Activated naive CD4-positive, alpha-beta T cell treated with anti-CD3 and anti-CD28 coated beads, Interleukin-2, amount 50 U/mL, for 72 hours (primary cell): ENCODE data around the gene APLF. TPM values are rescaled to one million over a fixed set of nuclear protein-coding genes. Genes with fewer than 3 reads are reported as not detected.
"Not testable (repeated sequence)": the region's sequence is repeated elsewhere in the genome, so short reads cannot be mapped to it uniquely, and the experiment has no call there.

Experiments used
- ATAC-seq, 2 donors: fragments of 150-1000 bp; cut with Tn5 transposase; 2 replicates each; pipeline ENCODE4 v1.10.0; 2021; ENCODE audit warnings: mild to moderate bottlenecking in 2 of 2, moderate library complexity in 2 of 2
- DNase-seq, 2 donors: peaks; one replicate each; pipeline ENCODE4 v3.0.0; 2021 to 2022; ENCODE audit warnings: low spot score in 2 of 2
- H3K27ac Mint-ChIP-seq, 2 donors: one replicate each; pipeline ENCODE4 v1.8.0; 2022; ENCODE audit warnings: mild to moderate bottlenecking in 2 of 2, mixed read lengths in 2 of 2
- H3K36me3 Mint-ChIP-seq, 2 donors: one replicate each; pipeline ENCODE4 v1.8.0; 2022; ENCODE audit warnings: mixed read lengths in 2 of 2
- H3K9me3 Mint-ChIP-seq, 2 donors: one replicate each; pipeline ENCODE4 v1.8.0; 2022; ENCODE audit warnings: mixed read lengths in 2 of 2
- total RNA-seq, 2 donors: library from RNA; stranded (reverse); gene quantifications; one replicate each; pipeline ENCODE4 v1.2.3, GENCODE V29; 2022

The APLF gene
- total RNA-seq, 2 donors from 2014 or later, result 2.1 to 2.6 TPM

DNA sequence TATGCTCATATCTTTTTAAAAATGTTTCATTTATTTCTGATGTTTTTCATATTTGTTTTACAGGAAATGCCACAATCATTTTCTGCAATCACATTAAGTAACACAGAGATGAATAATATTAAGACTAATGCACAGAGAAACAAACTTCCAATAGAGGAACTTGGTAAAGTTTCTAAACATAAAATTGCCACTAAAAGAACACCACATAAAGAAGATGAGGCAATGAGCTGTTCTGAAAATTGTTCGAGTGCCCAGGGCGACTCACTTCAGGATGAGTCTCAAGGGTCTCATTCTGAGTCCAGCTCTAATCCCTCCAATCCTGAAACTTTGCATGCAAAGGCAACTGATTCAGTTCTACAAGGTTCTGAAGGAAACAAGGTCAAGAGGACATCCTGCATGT lies 70.4 kb downstream of the APLF start:
- ATAC-seq (peak in 1 of 2 donors; percentile 82), DNase-seq (no peak)
- Mint-ChIP-seq H3K36me3 (no peaks in the 10 kb centered on the region), H3K27ac (no peak overlapping the region), H3K9me3 (no peaks in the 10 kb centered on the region)

DNA sequence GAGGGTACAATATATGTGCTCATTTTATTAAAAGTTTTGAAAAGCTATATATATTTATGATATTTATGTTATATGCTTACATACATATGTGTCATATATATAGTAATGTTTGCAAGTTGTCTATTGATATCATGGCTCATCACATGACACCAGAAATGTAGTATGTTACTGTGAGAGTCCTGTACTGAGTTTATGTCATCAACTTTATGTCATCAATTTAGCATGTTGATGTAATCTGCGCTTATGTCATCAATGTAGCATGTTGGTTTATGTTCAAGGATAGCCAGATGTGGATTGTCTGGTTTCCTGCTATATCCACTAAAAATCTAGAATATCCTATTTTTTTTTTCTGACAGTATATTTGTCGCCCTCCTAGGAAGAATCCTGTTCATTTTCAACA lies 77.4 kb downstream of the APLF start:
- no peak overlapping the region for H3K27ac Mint-ChIP-seq

DNA sequence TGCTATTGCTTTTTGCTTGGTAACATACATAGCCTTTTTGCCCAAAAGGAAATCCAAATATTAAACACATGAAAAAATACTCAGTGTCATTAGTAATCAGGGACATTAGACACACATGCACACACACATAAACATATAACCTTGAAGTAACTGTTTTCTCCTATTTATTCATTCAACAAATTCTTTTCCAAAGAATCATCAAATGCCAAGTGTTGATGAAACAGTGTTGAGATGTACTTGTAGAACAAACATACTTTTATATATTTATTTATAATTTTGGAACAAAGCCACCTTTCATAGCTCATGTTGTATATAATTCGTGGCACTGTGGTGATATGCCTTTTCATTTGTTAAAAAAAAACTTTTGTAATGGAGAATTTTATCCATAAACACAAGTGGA lies 81.0 kb downstream of the APLF start:
- Mint-ChIP-seq H3K9me3 (no peaks in the 10 kb centered on the region), H3K36me3 (no peaks in the 10 kb centered on the region), H3K27ac (no peak overlapping the region)
- no peak for ATAC-seq
- no peak for DNase-seq

More for the DNA sequence above, 77.4 kb downstream of the APLF start:
- ATAC-seq (no peak), DNase-seq (no peak)
- no peaks in the 10 kb centered on the region for H3K36me3 Mint-ChIP-seq
- no peaks in the 10 kb centered on the region for H3K9me3 Mint-ChIP-seq

DNA sequence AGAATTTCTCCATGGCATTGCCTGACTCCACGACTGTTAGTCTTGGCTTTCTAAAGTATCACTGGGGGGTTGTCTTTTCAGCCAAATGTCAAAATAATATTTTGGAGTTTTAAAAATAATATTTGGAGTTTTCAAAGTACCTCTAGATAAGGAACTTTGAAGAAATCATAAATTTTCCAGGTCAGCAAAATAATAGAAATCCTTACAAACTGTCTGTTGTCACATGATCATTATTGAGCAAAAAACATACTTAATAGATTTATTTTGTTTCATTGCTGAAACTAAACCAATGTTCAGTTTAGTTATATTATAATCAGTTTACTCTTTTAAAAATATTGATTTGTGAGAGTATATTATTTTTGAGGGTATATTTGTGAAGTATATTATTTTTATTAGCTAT lies 85.7 kb downstream of the APLF start:
- ATAC-seq, result no peak
- DNase-seq, result no peak
- Mint-ChIP-seq H3K9me3 (no peaks in the 10 kb centered on the region), H3K27ac (no peak overlapping the region), H3K36me3 (no peaks in the 10 kb centered on the region)

DNA sequence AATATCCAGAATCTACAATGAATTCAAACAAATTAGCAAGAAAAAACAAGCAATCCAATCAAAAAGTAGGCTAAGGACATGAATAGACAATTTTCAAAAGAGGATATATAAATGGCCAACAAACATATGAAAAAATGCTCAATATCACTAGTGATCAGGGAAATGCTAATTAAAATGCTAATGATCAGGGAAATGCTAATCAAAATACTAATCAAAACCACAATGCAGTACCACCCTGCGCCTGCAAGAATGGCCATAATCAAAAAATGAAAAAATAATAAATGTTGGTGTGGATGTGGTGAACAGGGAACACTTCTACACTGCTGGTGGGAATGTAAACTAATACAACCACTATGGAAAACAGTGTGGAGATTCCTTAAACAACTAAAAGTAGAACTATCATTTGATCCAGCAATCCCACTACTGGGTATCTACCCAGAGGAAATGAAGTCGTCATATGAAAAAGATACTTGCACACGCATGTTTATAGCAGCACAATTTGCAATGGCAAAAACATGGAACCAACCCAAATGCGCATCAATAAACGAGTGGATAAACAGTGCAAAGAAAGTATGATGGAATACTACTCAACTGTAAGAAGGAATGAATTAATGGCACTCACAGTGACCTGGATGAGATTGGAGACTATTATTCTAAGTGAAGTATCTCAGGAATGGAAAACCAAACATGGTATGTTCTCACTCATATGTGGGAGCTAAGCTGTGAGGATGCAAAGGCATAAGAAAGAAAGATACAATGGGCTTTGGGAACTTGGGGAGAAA lies 88.2 kb downstream of the APLF start:
- H3K36me3 Mint-ChIP-seq, H3K9me3 Mint-ChIP-seq, DNase-seq, ATAC-seq, H3K27ac Mint-ChIP-seq: not testable (repeated sequence)

DNA sequence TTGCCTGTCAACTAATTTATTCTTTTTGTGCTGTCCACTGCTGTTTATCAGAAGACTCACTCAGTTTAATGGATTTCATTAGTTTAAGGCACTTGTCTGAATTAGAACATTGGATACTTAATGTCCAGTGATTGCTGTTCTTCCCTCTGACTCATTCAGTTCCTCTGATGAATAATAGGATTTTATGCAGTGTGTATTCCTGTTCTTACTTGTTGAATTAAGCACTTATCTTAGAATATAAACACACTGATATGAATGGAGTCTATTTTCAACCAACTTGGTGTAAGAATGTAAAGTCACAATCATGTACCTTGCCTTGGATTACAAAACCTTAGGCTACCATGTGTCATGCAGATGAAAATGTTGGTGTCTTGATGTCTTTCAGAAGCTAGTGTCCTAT lies 89.0 kb downstream of the APLF start:
- no peaks in the 10 kb centered on the region for H3K36me3 Mint-ChIP-seq
- H3K9me3 Mint-ChIP-seq, result no peaks in the 10 kb centered on the region
- ATAC-seq (no peak), DNase-seq (no peak)
- no peak overlapping the region for H3K27ac Mint-ChIP-seq

DNA sequence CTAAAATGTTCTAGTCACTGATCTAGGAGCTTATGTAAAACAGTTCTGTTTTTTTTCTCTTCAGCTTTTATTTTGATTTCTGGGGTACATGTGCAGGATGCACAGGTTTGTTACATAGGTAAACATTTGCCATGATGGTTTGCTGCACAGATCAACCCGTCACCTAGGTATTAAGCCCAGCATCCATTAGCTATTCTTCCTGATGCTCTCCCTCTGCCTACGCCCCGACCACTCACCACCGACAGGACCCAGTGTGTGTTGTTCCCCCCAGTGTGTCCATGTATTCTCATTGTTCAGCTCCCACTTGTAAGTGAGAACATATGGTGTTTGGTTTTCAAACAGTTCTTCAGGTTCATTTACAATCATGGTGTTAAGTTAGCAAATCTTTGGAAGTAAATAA lies 91.2 kb downstream of the APLF start:
- no peak for ATAC-seq
- no peaks in the 10 kb centered on the region for H3K36me3 Mint-ChIP-seq
- no peaks in the 10 kb centered on the region for H3K9me3 Mint-ChIP-seq
- DNase-seq, result no peak
- no peak overlapping the region for H3K27ac Mint-ChIP-seq

DNA sequence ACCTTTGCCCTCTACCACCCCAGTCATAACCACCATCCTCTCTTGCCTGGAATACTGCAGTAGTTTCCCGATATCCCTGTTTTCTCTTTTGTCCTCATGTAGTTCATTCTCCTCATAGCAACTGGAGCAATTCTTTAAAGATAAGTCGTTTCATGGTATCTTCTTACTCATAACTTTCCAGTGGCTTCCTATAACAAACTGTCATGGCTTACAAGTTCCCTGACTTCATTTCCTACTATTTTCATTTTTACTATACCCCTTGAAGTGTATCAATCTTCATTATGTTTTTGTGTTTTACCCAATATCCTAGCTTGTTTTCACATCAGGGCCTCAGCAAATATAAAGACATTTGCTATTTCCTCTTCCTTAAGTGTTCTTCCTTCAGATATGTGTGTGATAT lies 92.3 kb downstream of the APLF start:
- no peak for DNase-seq
- ATAC-seq, result peak in 1 of 2 donors; percentile 28
- Mint-ChIP-seq H3K9me3 (no peaks in the 10 kb centered on the region), H3K36me3 (no peaks in the 10 kb centered on the region), H3K27ac (no peak overlapping the region)

DNA sequence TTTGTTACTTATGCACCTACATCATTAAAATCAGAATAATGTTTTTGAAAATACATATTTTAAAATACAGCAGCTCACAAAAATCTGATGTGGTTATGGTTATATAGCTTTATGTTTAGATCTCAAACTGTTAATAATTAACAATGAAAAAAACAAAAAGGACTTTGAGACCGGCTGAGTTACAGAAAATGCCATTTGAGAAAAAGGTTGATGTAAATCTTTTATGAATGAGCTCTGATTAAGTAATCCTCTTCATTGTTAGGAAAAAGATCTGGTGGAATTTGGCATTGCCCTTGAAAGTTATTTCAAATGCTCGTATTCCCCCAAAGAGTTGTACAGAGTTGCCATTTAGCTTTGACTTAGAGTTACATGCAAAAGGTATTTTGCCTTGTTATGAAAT lies 93.2 kb downstream of the APLF start:
- ATAC-seq, result no peak
- DNase-seq, result no peak
- no peak overlapping the region for H3K27ac Mint-ChIP-seq
- H3K9me3 Mint-ChIP-seq, result no peaks in the 10 kb centered on the region
- no peaks in the 10 kb centered on the region for H3K36me3 Mint-ChIP-seq

DNA sequence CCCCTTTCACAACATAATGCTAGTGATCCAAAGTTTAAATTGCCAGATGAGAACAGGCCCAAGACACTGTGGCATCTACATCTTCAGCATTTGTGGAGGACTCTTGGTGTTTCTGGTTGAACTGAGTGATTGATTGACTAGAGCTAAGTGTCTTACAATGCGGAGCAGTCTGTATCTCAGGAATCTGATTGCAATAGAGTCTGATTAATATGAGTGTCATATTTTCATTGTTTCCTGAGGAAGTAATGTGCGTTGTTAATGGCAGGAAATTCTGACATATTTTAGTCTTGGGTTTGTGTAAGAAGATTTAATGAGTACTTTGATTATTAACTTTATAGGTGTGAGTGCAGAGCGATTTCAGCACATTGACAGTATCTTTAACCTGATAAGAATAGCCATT lies 94.0 kb downstream of the APLF start:
- ATAC-seq (no peak), DNase-seq (no peak)
- Mint-ChIP-seq H3K36me3 (no peaks in the 10 kb centered on the region), H3K9me3 (no peaks in the 10 kb centered on the region), H3K27ac (no peak overlapping the region)

DNA sequence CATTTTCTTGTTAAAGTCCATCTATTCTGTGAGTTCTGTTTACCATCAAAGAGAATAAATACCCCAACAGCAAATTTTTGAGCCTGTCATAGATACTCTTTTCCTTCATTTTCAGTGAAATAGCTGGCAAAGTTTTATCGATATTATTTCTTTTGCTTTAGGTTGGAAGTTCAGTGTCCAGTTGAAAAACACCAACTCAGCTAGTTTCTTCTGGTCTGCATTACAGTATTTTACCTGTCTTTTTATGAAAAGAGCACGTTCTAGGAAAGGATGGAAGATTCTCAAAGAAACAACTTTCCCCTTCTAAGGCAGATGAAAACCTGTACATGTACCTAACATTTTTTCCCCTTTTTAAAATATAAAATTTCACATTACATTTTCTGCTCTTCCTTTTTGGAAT lies 95.5 kb downstream of the APLF start:
- Mint-ChIP-seq H3K9me3 (no peaks in the 10 kb centered on the region), H3K36me3 (no peaks in the 10 kb centered on the region), H3K27ac (no peak overlapping the region)
- no peak for DNase-seq
- no peak for ATAC-seq

DNA sequence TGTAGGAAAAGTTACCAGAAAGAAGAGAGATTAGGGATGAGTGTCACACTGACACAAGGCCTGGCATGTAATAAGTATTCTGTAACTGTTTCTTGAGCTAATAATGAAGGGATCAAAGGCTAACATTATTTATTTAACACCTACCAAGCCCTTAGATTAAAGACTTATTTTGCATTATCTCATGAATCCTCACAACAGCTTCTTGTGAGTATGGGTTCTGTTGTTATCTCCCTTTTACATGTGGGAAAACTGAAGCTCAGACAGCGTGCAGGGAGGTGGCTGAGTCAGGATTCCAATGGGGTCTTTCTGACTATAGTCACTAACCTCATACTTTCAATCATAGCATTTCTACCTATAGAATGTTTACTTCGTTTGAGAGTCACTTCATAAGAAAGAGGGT lies 97.0 kb downstream of the APLF start:
- Mint-ChIP-seq H3K9me3 (no peaks in the 10 kb centered on the region), H3K36me3 (no peaks in the 10 kb centered on the region), H3K27ac (no peak overlapping the region)
- ATAC-seq (no peak), DNase-seq (no peak)

DNA sequence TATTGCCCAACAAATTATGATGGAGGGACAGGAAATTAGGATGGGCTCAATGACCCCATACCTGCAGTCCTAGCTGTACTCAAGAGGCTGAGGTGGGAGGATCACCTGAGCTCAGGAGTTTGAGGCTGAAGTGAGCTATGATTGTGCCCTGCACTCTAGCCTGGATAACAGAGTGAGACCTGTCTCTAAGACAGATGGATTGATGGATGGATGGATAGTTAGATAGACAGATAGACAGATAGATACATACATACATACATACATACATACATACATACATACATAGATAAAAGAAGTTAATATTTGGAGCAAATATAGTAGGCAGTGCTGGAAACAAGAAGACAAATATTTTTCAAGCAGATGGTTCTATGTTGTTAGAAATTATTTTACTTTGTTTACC lies 97.9 kb downstream of the APLF start:
- no peak for DNase-seq
- no peaks in the 10 kb centered on the region for H3K36me3 Mint-ChIP-seq
- H3K27ac Mint-ChIP-seq, result no peak overlapping the region
- no peaks in the 10 kb centered on the region for H3K9me3 Mint-ChIP-seq
- no peak for ATAC-seq

DNA sequence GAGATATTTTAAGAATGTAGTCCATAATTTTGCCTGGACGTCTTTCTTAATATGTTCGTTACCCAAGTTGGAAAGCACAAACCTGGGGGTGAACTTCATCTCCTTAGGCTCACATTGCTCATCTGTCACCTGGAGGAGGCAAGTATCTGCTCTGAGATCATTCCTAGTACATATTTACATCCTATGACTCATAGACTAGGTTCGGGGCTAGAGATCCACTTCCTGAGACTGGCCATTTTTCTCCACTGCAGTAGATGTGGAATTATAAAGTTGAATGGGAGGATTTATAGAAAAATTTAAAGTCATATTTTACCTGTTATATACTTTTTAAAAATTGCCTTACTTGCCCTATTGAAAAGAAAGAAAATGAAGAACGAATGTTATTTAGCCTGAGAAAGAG lies 98.5 kb downstream of the APLF start:
- no peak for DNase-seq
- no peak for ATAC-seq
- no peaks in the 10 kb centered on the region for H3K9me3 Mint-ChIP-seq
- no peaks in the 10 kb centered on the region for H3K36me3 Mint-ChIP-seq
- no peak overlapping the region for H3K27ac Mint-ChIP-seq

DNA sequence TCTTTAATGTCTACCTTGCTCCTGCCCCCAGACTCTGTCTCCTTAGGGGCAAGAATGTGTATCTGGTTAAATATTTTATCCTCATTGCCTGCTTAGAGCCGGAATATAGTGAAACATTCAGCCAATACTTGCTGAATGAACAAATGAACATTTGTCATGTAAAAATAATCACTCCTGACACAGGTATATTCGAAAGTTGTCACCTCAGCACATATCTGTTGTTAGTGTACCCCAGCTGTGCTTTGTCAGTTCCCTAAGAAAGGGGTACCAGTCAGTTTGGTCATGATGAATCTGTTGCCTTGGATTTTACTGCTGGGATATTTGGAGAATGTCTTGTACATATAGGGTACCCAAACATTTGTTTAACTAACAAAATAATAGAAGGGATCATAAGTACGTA lies 99.0 kb downstream of the APLF start:
- H3K9me3 Mint-ChIP-seq, result no peaks in the 10 kb centered on the region
- no peak for DNase-seq
- H3K27ac Mint-ChIP-seq, result no peak overlapping the region
- no peaks in the 10 kb centered on the region for H3K36me3 Mint-ChIP-seq
- ATAC-seq, result no peak

DNA sequence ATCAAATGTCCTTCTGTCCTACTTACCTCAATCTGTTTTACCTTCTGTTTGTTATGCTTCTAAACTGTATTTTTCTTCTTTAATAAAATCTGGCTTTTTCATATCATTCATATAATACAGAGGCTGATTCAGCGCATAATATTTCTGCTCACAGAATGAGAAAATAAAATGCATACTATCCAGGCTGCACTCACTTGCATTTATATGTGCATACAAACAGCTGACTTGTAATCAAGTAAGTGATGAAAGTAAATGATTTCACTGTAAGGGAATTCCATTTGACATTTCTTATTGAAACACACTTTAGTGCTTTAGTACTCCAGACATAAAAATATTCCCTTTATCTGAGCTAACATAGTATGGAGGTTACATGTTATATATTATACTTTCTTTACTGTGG lies 100.7 kb downstream of the APLF start:
- no peak for ATAC-seq
- Mint-ChIP-seq H3K27ac (no peak overlapping the region), H3K36me3 (no peaks in the 10 kb centered on the region), H3K9me3 (no peaks in the 10 kb centered on the region)
- DNase-seq, result no peak

DNA sequence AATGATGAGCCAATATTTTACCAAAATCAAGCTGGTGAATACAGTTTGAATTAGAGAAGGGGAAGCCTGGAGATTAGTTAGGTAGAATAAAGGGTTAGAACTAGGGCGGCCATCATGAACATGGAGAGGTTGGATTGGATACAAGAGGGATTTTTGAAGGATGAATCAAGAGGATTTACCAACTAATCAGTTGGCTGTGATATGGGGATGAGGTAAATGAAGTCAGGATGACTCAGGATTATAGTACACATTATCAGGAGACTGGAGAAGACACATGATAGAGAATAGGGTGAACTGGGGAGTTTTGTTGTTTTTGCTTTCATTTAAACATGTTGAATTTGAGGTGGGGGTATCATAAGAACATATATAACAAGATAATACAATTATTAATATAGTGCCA lies 102.2 kb downstream of the APLF start:
- no peaks in the 10 kb centered on the region for H3K9me3 Mint-ChIP-seq
- ATAC-seq, result no peak

DNA sequence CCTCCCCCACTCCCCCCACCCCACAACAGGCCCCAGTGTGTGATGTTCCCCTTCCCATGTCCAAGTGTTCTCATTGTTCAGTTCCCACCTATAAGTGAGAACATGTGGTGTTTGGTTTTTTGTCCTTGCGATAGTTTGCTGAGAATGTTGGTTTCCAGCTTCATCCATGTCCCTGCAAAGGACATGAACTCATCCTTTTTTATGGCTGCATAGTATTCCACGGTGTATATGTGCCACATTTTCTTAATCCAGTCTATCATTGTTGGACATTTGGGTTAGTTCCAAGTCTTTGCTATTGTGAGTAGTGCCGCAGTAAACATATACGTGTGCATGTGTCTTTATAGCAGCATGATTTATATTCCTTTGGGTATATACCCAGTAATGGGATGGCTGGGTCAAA lies 103.0 kb downstream of the APLF start:
- not testable (repeated sequence) for ATAC-seq, H3K9me3 Mint-ChIP-seq, H3K36me3 Mint-ChIP-seq

More for the DNA sequence above, 102.2 kb downstream of the APLF start:
- H3K36me3 Mint-ChIP-seq, result no peaks in the 10 kb centered on the region
- DNase-seq, result no peak
- H3K27ac Mint-ChIP-seq, result no peak overlapping the region

More for the DNA sequence above, 103.0 kb downstream of the APLF start:
- not testable (repeated sequence) for H3K27ac Mint-ChIP-seq, DNase-seq
